Right hindlimb (tissue), 1 donor: ENCODE results near the gene RAB15.
"Not testable (repeated sequence)": the region's sequence is repeated elsewhere in the genome, so short reads cannot be mapped to it uniquely, and the experiment has no call there.

Experiments used
- DNase-seq: peaks from one replicate; pipeline ENCODE4 v3.0.0-alpha.2; 2018

Gene RAB15

DNA sequence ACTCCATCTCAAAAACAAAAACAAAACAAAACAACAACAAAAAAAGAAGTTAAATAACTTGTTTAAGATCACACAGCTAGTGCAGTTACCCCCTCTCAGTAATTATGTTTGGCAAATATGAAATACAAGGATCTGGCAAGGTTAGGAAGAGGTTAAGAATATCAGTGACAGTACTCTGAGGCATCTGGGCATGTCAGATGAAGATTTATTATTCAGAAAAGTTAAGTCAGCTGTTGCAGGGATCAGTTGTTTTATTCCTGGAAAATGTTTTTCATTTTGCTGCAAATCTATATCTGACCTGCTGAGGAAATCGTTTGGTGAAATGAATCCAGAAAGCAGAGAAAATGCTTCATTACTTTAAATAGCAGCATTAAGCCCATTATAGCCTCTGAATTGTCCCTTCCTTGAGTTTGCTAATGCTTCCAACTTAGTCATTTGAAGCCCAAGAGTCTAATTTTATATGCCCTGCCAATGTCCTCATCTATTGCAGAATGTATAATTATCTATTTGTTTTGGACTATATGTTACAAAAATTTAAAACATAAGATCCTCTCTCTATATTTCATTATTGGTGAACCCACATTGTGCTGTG, 37.7 kb downstream of the RAB15 start:
- no peak for DNase-seq

GRCh38 chr14:64932231-64932630, 39.9 kb downstream of the RAB15 start:
- DNase-seq: no peak

- DNase-seq: no peak
Observed at GRCh38 chr14:64931123-64931522, 41.0 kb downstream of the RAB15 start.

DNA sequence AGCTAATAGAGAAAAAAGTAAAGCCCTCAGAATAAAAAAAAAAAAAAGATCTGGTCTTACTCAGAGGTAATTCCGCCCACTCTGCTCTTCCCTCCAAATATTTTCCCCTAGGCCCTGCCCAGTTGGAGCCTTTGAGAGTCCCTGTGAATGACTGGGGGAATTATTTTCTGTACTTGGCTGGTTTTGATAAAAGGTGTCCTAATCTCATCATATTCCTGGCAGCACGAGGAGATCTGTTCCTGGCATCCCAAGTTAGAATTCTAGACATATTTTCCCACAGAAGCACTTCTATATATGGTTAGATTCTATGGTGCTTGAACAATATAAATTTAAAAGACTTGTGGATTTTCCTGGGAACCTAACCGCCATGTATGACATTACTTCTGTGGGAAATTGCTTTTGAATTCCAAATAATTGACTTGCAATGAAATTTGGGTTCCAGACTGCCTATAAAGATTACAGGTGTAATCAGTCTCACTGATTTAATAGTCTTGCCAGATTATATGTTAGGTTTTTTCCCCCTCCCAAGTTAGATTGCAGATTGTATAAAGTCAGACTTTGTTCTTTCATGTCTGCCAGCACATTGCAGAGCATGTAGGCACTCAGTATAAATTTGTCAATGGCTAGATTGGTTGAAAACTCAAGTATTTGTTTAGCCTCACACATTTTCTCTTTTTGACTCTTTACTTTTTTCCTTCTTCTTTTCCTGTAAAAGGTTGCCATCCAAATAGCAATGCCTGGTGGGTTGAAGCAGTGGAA, 41.9 kb downstream of the RAB15 start:
- DNase-seq: peak; percentile 49

GRCh38 chr14:64929014-64929359, 43.1 kb downstream of the RAB15 start:
- no peak for DNase-seq

DNA sequence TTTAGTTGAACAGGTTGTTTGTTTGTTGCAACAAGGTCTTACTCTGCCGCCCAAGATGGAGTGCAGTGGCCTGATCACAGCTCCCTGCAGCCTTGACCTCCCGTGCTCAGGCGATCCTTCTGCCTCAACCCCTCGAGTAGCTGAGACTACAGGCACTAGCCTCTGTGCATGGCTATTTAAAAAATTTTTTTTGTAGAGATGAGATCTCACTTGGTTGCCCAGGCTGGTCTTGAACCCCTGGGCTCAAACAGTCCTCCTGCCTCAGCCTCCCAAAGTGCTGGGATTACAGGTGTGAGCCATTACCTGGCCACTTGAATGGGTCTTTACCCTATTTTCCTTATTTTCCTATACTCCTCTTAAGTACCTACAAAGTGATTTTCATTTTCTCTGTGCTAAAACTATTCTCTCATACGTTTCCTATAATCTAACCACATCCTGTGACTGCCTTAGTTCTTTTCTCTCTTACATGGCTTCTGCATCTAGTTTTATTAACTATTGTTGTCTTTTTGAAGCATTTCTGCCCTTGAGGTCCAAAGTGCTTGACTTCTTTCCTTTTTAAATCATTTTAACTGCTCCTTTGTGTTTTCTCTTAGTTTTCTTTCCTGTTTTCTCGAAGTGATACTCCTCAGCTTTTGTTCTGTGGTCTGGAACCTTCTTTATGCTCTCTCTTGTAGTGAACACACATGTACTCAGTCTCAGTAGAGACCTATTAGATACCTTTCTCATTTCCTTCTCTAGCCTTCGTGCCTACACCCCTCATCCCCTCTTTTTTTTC, 43.7 kb downstream of the RAB15 start:
- no peak for DNase-seq

DNA sequence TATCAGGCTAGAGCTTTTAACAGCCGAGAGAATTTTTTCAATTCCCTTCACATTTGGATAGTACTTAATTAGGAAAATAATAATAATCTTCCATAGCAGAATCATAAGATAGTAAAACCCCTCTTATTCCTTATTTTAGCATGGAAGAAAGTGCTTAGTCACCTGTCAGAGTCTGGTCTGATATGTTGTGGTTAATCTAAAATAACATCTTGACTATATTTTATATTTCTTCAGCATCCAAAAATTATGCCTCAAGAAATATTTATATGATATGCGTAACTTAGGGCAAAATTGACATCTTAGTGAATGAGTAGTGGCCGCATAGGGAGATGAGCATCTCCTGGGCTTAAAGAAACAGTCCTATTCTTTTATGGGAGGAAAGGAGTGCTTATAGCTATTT, 45.1 kb downstream of the RAB15 start:
- no peak for DNase-seq

GRCh38 chr14:64926398-64926995, 45.6 kb downstream of the RAB15 start:
- DNase-seq: no peak

DNA sequence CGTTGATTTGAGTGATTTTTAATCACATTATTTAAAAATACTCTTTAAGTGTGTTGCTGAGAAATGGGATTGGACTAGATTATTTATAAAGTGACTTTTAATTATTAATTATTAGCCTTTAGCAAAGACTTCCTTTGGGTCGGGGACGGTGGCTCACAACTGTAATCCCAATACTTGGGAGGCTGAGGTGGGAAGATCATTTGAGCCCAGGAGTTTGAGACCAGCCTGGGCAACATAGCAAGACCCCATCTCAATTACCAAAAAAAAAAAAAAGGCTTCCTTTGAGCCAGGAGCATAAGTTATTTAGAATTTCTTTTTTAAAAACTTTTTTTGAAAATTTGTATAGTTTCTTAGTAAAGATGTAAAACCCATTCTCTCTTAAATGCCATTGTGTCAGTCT, 49.1 kb downstream of the RAB15 start:
- DNase-seq: no peak

DNA sequence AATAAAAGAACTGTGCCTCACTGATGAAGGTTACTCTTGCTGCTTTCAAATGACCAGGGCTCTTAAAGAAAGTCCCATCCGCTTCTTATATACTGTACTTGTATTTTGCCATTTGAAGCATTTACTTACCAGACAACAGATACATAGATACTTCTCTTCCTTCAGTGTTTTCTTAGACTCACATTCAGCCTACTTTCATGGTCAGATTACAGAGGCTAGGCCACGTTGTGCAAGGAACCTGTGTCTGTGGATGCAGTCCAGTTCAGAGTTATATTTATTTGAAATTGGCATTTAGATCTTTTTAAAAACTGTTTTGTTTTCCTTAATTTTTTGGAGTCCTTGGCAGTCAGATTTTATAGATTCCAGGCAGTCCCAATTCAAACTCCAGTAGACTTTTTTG, 51.7 kb downstream of the RAB15 start:
- no peak for DNase-seq

DNA sequence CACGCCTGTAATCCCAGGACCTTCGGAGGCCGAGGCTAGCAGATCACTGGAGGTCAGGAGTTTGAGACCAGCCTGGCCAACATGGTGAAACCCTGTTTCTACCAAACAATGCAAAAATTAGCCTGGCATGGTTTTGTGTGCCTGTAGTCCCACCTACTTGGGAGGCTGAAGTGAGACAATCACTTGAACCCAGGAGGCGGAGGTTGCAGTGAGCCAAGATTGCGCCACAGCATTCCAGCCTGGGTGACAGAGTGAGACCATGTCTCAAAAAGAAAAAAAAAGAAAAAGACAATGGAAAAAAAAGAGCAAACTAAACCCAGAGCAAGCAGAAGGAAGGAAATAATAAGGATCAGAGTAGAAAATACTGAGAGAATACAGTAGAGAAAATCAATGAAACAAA, 52.5 kb downstream of the RAB15 start:
- DNase-seq: no peak

- DNase-seq: no peak
Observed at GRCh38 chr14:64919215-64919614, 52.9 kb downstream of the RAB15 start.

DNA sequence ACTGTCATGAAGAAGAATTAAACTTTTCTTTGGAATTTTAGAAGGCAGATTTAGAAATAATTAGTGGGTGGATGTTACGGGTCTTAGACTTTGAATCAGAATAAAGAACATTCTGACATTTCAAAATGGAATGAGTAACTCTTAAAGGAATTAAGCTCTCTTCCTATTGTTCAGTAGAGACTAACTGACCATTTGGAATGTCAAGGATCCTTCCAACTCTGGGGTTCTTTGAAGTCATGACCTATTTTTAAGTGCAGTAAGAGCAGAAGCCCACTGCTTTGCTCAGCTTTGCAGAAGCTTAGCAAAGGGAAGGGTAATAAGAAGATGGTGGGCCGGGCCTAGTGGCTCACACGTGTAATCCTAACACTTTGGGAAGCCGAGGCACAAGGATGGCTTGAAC, 53.9 kb downstream of the RAB15 start:
- no peak for DNase-seq

- no peak for DNase-seq
Observed at GRCh38 chr14:64915797-64916196, 56.3 kb downstream of the RAB15 start.

GRCh38 chr14:64915029-64915424, 57.1 kb downstream of the RAB15 start:
- no peak for DNase-seq

GRCh38 chr14:64914237-64915028, 57.7 kb downstream of the RAB15 start, which contains the start of gene CHURC1:
CHURC1 (plus strand) TSS chr14:64914455; CDS start chr14:64914496, 41 bp downstream.
- peak; percentile 98 for DNase-seq

GRCh38 chr14:64913477-64913876, 58.7 kb downstream of the RAB15 start:
- not testable (repeated sequence) for DNase-seq

DNA sequence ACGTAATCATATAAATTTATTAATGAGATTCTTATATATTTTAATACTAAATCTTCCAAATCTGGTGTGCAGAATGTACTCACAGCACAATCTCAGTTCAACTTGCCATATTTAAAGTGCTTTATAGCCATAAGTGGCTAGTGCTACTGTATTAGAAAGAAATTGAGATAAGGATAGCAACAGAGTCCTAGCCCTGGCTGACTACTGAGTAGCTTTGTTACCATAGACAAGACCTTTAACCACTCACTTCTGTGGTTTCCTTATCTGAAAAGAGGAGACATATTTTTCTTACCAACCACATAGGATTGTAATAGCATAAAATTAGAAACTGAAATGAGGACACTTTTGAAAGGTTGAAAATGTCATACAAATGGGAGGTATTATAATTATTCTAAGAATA, 59.9 kb downstream of the RAB15 start:
- DNase-seq: no peak

DNA sequence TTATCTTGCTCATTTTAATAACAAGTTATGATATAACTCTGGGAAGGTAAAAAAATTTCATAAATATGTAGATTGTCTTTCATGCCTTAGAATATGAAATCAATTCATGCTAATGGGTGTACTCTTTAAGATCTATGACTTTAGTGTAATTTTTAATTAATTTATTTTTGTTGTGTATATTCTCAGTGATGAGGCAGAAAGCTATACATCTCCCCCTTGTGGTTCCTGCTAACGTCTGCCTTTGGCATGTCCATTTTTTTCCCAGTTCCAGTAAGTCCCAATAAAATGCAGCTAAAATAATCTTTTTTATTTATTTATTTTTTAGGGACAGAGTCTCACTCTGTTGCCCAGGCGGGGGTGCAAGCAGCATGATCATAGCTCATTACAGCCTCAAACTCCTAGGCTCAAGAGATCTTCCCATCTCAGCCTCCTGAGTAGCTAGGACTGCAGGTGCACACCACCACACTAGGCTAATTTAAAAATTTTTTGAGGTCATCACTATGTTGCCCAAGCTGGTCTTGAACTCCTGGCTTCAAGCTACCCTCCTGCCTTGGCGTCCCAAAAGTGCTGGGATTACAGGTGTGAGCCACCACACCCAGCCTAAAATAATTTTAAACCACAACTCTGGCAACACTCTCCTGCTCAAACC, 61.2 kb downstream of the RAB15 start:
- no peak for DNase-seq

DNA sequence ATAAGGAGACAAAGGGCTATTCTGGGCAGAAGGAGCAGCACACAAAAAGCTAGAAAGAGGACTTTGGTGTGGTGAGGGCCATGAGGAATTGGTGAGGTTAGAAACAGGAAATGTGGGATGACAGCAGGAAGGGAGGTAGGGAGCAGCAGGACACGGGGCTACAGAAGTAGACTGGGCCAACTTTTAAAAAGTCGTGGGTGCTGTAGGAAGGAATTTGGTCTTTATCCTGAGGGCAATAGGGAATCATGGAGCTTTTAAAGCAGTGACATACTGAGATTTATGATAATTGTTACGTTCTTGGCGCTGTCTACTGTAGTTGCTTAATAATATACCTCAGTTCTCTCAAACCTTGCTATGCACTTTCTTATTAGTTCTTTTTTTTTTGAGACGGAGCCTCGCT, 66.1 kb downstream of the RAB15 start:
- DNase-seq: no peak

- no peak for DNase-seq
Observed at GRCh38 chr14:64899958-64900357, 72.2 kb downstream of the RAB15 start.
